ELF-1 (cell line): ENCODE data around the gene SP110.

Experiments used
- DNase-seq: peaks from one replicate; pipeline ENCODE4 v3.0.0-alpha.2; 2016; ENCODE audit warnings: low read depth, low spot score

SP110 gene

DNA sequence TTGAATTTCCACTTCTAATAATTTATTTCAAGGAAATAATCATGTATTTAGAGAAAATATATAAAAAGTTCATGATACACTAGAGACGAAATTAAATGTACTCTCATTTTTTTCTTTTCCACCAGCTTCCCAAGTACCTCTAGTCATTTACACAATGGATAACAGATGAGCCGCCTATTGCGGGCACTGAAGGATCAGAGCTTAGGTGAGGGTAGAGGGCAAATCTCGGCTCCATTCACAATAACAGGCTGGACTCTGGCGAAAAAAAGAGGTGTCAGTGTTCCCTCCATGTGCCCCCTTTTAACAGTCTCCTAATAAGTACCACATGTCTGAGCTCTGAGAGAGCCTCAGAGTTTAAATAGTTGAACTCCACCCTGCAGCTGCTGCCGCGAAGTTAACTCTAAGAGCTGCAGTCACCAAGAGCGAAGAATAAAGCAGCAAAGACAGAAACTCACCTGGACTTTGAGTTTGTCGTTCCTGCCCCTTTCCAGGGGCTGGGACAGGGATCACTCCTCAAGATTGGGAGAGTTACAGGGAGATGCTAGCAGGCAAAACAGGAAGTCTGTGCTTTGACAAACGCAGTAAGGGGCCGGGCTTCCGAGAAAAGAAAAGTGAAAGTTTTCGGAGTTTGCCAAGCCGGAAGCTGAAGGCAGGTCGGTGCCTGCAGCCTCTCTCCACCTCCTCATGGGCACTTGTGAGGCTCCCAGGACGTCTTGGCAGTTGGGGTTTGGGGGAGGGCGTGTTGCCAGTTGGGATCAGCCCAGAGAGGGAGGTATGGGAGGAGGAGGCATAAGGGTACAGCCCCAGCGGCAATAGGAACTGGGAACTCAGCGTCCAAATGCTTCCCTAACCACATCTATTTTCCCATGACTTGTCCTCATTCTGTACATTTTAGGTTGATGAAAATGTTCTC lies at the start of gene SP110:
Gene SP110, minus strand, starts transcription at position 566 of the 913 bp plus-strand sequence. CDS start 3,057 bp downstream, outside the sequence.
- peak; percentile 74 for DNase-seq

DNA sequence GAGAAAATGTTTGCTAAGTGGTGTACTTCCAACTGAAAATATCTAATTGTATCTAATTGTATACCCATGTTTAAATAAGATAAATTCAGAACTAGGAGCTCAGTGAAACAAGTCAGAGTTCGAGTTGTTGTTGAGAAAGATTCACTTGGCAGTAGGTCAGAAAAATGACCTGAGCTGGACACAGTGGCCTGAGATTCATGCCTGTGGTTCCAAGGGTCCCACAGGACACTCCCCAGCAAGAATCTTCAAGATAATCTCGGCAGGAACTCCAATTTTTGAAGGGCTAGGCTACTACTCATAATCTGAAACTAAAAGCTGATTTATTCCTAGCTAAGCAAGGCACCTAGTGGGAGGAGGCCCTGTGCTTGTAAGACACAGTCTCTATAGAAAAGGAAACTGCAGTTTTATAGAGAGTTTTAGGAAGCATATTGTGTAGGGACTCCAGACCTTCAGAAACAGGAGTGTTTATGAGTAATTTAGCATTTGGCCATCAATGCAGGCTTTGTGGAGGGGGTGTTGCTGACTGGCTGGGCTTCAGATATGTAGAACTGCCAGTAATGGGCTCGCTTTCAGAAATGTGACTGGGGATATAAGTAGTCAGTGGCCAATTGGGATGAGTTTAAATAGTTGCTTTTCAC lies 48.9 kb upstream of the SP110 start:
- DNase-seq: no peak

DNA sequence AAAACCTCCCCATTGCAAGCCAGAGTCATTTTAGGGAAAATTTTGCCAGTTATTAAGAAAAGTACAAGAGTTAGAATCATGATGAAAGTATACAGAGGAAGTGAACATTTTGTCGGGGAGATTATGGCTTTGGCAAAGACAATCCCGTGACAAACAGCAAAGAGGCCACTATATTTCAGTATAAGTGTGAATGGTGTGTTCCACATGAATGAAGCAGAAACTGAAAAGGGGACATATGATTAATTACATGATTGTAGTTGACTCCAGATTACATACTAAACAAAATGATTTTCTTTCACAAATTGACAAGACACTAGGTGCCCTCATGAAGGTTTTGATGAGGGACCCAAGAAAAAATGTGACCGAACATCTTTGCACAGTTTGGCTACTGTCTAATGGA lies 47.8 kb upstream of the SP110 start:
- no peak for DNase-seq

DNA sequence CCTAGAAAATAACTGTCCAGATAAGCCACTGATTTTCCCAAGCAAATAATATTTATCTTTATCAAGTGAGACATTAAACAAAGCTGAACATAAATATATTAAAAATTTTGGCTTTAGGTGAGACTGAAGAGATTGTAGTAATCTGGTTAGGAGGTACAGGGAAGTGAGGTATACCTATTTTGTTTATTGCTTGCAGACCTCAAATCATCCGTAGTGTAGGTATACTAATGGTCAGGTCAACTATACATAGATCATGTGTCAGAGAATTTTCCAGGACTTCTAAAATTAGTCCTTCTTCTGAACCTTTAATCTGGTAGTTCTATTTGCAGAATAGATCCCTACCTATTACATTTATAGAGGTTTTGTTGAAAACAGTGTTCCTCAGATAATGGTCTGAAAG lies 47.3 kb upstream of the SP110 start:
- no peak for DNase-seq

DNA sequence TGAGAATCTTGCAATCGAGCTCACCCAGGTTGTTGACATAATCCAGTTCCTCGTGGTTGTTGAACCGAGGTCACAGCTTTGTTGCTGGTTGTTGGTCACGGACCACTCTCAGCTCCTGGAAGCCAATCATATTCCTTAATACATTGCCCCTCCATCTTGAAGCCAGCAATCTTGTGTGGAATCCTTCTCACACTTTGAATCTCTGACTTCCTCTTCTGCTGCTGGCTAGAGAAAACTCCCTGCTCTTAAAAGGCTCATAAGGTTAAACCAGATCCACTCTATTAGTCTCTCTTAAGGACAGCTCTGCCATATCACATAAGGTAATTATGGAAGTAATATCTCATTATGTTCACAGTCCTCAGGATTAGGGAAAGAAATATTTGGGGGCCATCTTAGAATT lies 46.9 kb upstream of the SP110 start:
- DNase-seq: no peak

DNA sequence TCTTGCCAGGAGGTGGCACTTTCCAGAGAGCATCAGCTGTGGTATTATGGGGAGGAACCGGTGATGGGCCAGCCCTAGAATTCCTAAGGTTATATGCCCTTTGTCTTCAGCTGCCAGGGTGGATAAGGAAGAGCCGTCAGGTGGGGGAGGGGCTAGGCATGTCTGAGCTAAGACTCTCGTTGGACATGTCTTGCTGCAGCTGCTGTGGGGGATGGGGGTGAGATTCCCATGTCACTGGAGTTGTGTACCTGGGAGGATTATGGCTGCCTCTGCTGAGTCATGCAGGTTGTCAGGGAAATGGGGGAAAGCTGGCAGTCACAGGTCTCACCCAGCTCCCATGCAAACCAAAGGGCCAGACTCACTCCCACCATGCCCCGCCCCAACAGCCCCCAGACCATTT lies 45.2 kb upstream of the SP110 start:
- DNase-seq: peak; percentile 65

DNA sequence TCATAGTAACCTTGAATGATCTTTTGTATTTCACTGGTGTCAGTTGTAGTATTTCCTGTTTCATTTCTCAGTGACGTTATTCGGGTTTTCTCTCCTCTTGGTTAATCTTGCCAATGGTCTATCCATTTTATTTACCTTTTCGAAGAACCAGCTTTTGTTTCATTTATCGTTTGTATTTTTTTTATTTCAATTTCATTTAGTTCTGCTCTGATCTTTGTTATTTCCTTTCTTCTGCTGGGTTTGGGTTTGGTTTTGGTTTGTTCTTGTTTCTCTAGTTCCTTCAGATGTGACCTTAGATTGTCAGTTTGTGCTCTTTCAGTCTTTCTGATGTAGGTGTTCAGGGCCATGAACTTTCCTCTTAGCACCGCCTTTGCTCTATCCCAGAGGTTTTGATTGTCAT lies 42.5 kb upstream of the SP110 start:
- DNase-seq: no peak

DNA sequence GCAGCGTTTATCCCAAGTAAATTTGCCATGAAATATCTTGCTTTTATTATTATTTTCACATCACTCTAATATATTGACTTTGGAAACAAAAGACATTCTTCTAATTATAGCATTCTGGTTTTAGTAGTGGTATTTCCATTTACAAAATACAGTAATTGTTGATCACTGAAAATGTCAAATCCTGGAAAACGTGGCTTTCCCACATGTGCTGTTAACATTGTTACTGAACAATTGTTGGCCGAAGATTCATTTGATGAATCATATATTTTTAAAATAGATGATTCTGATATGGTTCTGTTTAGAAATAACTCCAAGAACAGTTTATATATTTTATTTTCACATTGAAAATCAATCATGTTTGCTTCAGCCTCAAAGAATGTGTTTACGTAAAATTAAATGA lies 38.7 kb upstream of the SP110 start:
- DNase-seq: no peak

DNA sequence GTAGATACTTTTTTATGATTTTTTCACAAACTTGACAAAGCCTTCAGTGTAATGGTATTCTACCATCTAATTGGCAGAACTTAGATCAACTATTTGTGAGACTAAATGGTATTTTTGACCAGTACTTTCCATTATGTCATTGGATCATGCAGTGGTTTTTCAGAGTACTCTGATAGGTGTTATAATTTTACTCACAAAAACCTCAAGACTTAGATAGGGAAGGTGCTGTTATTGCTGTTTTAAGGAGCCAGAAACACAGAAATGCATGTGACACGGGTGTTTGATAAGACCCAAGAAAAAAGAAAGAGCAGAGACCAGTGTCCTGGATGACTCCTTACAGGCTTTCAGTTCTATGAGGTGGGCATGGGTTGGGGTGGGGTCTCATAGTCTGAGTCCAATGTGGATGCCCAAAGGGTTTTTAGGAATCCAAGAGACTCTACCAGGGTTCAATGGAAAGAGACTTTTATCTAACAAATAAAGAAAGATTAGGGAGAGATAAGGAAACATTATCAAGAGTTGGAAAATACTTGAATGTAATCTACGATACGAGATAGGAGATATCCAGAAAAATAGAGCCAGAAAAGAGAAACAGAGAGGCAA lies 37.0 kb upstream of the SP110 start:
- no peak for DNase-seq

DNA sequence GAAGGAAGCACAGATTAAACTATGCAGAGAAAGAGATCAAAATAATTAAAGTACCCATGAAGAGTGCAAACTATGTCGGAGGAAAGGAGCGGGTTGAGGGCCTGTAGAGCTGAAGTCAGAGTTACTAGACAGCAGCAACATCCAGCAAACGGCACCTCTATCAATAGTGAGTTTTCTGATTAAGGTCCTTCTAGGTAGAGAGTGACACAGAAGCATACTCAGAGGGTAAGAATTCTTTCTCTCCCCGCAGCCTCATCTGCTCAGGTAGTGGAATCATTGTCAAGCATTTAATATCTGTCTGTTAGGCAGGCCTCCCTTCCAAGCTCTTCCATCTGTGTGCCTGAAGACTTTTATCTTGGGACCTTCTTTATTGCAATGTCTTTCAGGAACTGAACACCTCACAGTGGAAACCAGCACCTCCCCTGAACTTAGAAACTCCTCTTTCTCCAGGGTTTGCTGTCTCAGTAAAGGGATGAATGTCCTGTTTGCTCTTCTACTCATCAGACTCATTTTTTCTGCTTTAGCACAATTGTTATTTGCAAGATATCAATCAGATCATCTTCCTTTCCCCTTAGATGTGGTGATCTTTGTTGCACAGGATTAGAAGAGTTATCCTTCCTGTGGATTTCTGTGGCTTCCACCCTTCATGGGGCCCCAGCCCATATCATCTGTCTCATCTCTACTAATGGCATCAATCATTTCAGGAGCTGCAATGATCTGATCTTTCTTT lies 34.5 kb upstream of the SP110 start:
- DNase-seq: no peak

DNA sequence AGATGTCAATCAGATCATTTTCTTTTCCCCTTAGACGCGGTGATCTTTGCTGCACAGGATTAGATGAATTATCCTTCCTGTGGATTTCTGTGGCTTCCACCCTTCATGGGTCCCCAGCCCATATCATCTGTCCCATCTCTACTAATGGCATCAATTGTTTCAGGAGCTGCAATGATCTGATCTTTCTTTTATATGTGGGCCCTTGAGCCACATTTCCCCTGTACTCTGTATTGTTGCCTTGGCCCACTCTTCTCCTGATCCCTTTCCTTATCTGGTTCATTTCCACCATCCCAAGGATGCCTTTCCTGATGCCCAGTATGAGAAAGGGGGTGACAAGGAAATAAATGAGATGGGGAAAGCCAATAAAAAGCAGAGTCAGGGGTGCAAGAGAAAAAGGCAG lies 30.4 kb upstream of the SP110 start:
- DNase-seq: no peak

DNA sequence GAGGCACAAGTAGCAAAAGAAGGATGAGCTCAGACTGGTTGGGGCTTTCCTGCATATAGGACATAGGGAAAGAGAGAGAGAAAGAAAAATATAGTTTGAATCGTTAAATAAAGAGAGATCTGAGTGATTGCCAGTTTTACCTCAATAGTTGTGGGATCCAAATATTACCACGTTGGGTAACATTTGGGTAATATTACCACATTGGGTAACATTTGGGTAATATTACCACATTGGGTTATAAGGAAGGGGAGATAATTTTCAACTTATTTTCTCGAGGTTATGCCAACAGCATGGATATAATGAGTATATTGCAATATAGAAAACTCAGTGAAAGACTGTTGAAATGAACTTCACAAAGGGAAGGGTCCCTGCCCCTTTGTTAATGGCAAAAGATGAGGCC lies 26.4 kb upstream of the SP110 start:
- no peak for DNase-seq

DNA sequence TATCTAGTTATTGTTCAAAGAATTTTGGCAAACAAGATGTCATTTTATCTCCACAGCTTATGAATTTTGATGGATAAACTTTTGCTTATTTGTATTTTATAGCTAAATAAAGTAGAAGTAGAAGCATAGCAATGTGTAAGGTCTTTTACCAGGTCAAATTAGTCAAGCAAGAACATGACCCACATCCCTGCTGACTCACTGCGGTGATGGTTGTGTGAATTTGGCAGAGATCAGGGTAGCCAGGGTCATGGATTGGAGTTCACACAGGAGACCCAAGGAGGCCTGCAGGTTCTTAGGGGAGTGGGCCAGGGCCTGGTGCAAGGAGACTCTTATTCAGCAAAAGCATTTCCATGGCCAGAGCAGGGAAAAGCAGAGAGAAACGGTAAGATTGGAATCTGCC lies 24.4 kb upstream of the SP110 start:
- no peak for DNase-seq

DNA sequence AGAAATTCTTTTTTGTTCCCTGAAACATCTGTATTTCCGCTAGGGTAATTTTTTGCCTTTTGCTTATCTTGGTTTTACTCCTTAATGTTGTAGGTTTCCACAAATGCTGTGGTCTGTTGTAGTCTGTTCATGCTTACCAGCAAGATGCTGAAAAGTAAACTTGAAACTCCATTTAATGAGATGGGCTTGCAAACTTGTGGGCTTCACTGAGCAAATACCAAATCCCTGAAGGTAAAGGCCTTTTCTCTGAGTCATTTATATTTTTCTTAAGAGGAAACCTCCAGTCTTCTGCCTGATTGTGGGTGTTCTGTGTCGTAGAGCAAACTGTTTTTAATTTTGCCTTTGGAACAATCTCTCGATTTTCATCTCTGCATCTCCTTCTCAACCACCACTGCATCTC lies 15.1 kb upstream of the SP110 start:
- no peak for DNase-seq

DNA sequence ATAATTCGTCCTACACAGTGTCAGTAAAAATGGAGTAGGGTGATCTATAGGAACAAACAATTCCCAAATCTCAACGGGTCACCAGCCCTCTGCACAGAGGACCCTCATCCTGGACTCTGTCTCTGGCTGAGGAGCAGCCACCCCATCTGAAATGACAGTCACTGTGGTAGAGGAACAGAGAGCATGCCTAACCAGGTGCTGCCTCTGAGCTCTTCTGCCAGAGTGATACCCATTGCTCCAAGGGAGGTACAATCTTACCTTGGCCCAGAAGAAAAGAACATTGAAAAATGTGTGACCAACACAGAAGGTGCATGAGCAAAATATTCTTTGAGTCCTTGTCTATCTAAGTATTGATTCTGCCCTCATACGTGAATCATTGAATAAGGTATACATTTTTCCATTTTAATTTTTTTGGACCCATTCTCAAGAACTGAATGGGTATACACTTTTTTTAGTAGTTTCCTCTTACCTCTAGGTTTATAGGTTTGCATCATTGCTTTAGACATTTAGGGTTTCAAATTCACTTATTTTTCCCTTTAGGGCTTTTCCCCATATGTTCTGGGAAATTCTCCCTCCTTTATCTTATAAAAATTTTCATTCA lies 14.4 kb upstream of the SP110 start:
- DNase-seq: no peak

DNA sequence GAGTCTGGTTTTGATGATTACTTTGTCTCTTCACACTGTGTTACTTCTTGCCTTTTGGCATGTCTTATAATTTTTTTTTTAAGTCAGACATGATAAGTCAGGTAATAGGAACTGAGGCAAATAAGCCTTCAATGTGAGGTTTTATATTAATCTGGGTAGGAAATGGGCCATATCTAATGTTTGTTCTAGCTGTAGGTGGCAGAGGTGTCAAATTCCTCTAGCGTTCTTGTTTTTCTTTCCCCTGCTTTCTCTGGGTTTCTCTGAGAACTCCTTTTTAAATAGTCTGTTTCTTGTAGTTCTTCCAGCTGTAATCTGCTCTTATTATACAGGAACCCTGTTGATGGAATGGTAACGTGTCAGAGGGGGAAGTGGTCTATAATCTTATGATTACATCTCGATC lies 11.5 kb upstream of the SP110 start:
- DNase-seq: no peak

DNA sequence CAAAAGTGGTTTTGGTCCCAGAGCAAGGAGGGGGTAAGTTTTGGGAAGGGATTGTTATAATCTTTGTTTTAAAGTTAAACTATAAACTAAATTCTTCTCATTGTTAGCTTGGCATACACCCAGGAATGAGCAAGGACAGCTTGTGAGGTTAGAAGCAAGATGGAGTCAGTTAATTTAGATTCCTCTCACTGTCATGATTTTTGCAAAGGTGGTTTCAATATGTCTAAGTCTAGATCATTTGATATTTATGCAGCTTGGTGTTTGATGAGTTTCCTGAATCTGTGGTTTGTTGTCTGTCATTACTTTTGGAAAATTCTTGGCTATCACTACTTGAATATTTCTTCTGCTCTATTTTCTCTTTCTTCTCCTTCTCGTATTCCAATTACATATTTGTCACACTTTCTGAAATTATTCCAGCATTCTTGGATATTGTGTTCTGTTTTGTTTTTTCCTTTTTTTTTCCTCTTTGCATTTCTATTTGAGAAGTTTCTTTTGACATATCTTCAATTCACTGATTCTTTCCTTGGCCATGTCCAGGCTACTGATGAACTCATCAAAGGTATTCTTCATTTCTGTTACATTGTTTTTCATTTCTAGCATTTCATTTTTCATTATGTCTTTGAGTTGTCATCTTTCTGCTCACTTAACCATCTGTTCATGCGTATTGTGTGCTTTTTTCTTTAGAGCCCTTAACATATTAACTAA lies 10.9 kb upstream of the SP110 start:
- DNase-seq: no peak

DNA sequence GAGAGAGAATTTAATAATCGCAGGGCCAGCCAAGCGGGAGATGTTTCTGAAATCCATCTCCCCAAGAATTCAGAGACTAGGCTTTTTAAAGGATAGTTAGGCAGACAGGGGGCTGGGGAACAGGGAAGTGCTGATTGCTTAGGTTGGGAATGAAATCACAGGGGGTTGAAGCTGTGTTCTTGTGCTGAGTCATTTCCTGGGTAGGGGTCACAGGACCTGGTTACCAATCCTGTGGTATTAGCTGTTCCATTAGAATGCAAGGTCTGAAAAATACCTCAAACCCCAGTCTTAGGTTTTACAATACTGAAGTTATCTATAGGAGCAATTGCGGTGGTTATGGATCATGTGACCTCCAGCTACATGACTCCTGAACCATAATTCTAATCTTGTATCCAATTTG lies 10.3 kb upstream of the SP110 start:
- DNase-seq: peak; percentile 29

DNA sequence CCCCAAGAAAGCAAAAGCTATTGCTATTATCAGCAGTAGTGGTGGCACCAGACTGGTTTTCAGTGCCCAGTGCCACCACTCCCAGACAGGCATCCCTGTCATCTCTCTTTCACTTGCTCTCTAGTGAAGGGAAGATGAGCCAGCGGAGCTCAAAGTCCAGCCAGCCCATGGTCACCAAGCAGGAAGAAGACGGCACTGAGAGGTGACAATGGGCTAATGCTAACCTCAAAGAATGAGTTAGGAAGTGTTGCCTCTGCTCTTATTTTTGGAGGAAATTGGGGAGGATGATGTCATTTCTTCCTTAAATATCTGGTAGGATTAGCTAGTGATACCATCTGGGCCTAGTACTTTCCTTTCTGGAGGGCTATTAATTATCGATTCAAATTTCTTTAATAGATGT lies 7.4 kb upstream of the SP110 start:
- DNase-seq: no peak

DNA sequence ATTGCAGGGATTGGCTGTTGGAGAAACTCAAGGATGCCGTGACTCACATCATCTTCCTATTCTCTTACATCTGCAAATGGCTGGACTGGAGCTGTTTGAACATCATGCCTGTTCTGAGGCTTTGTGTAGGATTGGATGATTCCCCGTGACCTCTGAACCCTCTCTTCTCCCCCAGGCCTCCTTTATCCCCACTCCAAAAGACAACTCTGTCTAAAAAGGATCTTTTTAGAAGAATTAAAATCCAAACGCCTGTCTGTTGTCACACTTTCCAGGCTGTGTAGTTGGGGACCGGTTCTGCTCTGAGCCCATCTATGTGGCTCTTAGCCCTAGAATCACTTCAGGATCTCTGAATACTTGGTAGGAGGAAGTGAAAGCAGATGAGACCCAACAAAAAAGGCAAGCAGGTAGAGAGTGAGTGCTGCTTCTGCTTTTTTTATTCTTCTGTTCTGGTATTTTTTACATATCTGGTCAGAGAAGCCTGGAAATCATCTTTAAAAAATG lies 6.3 kb upstream of the SP110 start:
- DNase-seq: no peak

DNA sequence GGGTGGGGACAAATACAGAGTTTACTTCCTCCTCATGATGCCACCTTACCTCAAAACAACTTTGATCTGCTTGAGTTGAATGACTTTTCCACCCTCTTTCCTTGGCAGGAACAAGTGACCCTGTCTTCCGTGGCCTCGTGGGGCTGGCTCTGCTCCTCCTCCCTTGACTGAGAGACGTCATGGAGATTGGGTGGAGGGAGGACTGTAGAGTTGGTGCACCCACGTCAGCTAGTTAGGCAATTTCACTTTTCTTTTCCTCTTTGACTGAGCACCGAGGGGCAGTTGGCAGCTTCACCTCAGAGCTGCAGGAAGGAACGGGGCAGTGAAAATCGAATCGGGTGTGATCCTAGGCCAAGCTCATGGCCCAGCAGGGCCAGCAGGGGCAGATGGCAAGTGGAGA lies 5.7 kb upstream of the SP110 start, which contains the start of gene SP140:
Gene SP140, plus strand, starts transcription at position 251 of the 400 bp plus-strand sequence. Its CDS starts 109 bp downstream, at position 360.
- DNase-seq: no peak
